ENCODE data around the gene CIDEB. TPM values are rescaled to one million over a fixed set of nuclear protein-coding genes. Genes with fewer than 3 reads are reported as not detected.

Gene CIDEB
- total and polyA plus RNA-seq, 2 of the 4 experiments (the other 2 are of a cell fraction): under 0.01 to 0.19 TPM

- no peak overlapping the region for H3K56ac ChIP-seq (ENCODE audit: extremely low read depth, insufficient read depth, low read length)
- no peaks in the 10 kb centered on the region for H3K36me3 ChIP-seq (ENCODE audit: control insufficient read depth, insufficient read depth, low read length)
- 63% methylated on average over 2 of the region's 6 CpGs; no CpG with 5 or more reads in 1 of the 2 experiments for WGBS, 2 experiments (ENCODE audit: extremely low coverage in 2 of 2, insufficient read length in 1 of 2)
- no peak overlapping the region for H4K5ac ChIP-seq (ENCODE audit: low read depth, low read length)
- H4K20me1 ChIP-seq (ENCODE audit: insufficient read depth, low read length): no peaks in the 10 kb centered on the region
- DNase-seq (no peak), ATAC-seq (ENCODE audit: low read depth) (no peak)
- H3K14ac ChIP-seq (replicated peaks; ENCODE audit: low read depth, low read length): no peak overlapping the region
- no peak overlapping the region for H2AK9ac ChIP-seq (replicated peaks; ENCODE audit: low read depth, low read length, poor library complexity)
- no peak overlapping the region for H2BK5ac ChIP-seq (ENCODE audit: low read depth, low read length, poor library complexity, severe bottlenecking)
- no peak overlapping the region for H2AK5ac ChIP-seq (ENCODE audit: low read depth, low read length)
- no peak overlapping the region for H3K9ac ChIP-seq (ENCODE audit: low read depth, low read length)
- peaks cover 51% of the 10 kb centered on the region for H3K27me3 ChIP-seq (ENCODE audit: control insufficient read depth, insufficient read depth, low read length)
- BruUV-seq (replicated peaks): no TSS peak
- H3K4ac ChIP-seq (ENCODE audit: low read depth, low read length): no peak overlapping the region
- no peak overlapping the region for H4K91ac ChIP-seq (ENCODE audit: insufficient read depth, low read depth, low read length)
- no peak overlapping the region for H3K4me3 ChIP-seq (ENCODE audit: insufficient read depth, low read depth, low read length)
- intact Hi-C loops (cut with micrococcal nuclease): no loop called here
- no peaks in the 10 kb centered on the region; the same call in 1 of the 2 replicates for H3K9me1 ChIP-seq (ENCODE audit: insufficient read depth, low read length)
- no peak overlapping the region for H2BK20ac ChIP-seq (ENCODE audit: low read depth, low read length)
- H3K9me3 ChIP-seq (ENCODE audit: control insufficient read depth, insufficient read depth, low read length): no peaks in the 10 kb centered on the region
- H2AFZ ChIP-seq (replicated peaks; ENCODE audit: low read length, poor library complexity): no peak overlapping the region
- H3K4me1 ChIP-seq (ENCODE audit: control insufficient read depth, insufficient read depth, low read length): no peaks in the 10 kb centered on the region
- TF ChIP-seq FOS (IDR thresholded peaks at IDR 0.05; ENCODE audit: low read depth, low read length) (no peak), BHLHE40 (IDR thresholded peaks at IDR 0.05; ENCODE audit: low read depth, low read length) (no peak), USF2 (IDR thresholded peaks at IDR 0.05; ENCODE audit: low read depth, low read length) (no peak), MXI1 (IDR thresholded peaks at IDR 0.05; ENCODE audit: borderline replicate concordance, low read depth, low read length) (no peak), MAFK (IDR thresholded peaks at IDR 0.05; ENCODE audit: low read depth, low read length) (no peak), RCOR1 (IDR thresholded peaks at IDR 0.05; ENCODE audit: insufficient replicate concordance, low read length) (no peak), MAZ (IDR thresholded peaks at IDR 0.05; ENCODE audit: borderline replicate concordance, low read depth, low read length) (no peak)
- no peak overlapping the region for H3K27ac ChIP-seq (ENCODE audit: insufficient read depth, low read length)
- in situ Hi-C loops (cut with MboI; ENCODE audit: low sequenced_read_pairs): no loop called here
- no peak overlapping the region for H2BK120ac ChIP-seq (ENCODE audit: low read depth, low read length)
- H3K23ac ChIP-seq (ENCODE audit: low read depth, low read length): no peak overlapping the region
- H4K8ac ChIP-seq (ENCODE audit: low read depth in 2 of 2, low read length in 2 of 2): no peak overlapping the region
- H2BK15ac ChIP-seq (ENCODE audit: low read depth, low read length): no peak overlapping the region
- POLR2A ChIA-PET (ENCODE audit: unreplicated experiment): no interaction called here
- CTCF ChIA-PET: interaction anchor here (1.0 kb wide), 1 partner anchor 9 kb away, joined by 3 read pairs; no protein-coding TSS in a partner anchor
- no peaks in the 10 kb centered on the region for H3K79me1 ChIP-seq (ENCODE audit: low read depth in 1 of 2, low read length in 2 of 2)
- H3K18ac ChIP-seq (ENCODE audit: low read depth, low read length): no peak overlapping the region
- dilution Hi-C loops (cut with HindIII; ENCODE audit: low sequenced_read_pairs, unreplicated experiment): no loop called here
- no peak overlapping the region for H3K4me2 ChIP-seq (ENCODE audit: low read depth, low read length)
Observed at GRCh38 chr14:24324024-24324423, 16.2 kb upstream of the CIDEB start.
